Stimulated activated CD4-positive, alpha-beta T cell treated with anti-CD3 and anti-CD28 coated beads, TNF-alpha, amount 100 ng/mL, for 24 hours (primary cell): Measurements from ENCODE around the gene POFUT1.
"Not testable (repeated sequence)": the region's sequence is repeated elsewhere in the genome, so short reads cannot be mapped to it uniquely, and the experiment has no call there.

Source experiments
- DNase-seq, 3 experiments: peaks; one replicate each; pipeline ENCODE4 v3.0.0-alpha.2; 2020; ENCODE audit warnings: low read depth in 3 of 3

Gene POFUT1

GRCh38 chr20:32235331-32236047 lies 27.8 kb downstream of the POFUT1 start:
- no peak for DNase-seq

DNA sequence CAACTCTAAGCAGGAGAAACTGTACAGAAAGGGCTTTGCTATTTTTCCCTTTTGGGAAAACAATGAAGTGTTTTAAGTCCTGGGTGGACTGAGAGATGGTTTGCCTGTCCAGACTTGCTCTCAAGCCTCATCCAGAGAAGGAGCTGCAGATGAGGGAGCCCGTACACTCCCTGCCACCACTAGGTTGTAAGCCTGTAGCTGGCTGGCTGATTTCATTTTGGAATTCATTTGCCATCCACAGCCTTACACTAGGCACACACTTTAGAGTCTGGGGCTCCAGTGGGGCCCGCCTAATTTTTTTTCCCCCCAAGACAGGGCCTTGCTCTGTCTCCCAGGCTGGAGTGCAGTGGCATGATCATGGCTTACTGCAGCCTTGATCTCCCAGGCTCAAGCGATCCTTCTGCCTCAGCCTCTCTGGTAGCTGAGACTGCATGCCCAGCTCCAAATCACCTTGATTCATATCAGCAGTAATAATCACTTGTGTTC lies 28.4 kb downstream of the POFUT1 start:
- DNase-seq, result no peak

DNA sequence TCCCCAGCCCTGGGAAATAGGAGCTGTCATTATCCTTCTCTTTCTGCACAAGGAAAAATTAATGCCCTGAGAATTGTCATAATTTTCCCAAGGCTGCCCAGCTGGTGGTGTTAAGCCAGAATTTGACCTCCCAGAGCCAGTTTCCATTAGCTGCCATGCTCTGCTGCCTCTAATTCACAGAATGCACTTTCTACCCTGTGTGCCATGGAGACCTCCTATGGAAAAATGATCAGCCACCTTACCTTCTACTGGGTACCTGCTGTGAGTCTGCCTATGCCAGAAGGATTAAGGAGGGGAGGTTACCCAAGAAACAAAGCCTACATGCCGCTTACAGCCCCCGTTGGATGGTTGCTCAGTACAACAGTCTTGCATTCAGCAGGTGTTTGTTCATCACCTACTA lies 29.1 kb downstream of the POFUT1 start:
- no peak for DNase-seq

DNA sequence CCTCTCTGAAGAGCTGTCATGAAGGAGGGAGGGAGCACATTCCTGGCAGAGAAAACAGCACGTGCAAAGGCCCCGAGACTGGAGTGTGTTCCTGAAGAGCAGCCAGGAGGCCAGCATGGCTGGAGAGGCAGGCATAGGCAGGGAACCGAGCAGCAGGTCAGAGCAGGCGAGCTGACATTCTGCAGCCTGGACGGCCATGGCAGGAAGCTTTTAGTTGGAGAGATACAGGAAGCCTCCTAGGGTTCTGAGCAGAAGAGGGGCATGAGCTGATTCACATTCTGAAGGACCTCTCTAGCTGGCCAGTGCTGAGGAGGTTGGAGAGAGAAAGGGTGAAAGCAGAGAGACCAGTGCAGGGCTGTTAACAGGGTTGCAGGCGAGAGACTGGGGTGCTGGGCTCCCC lies 29.7 kb downstream of the POFUT1 start:
- DNase-seq, result no peak

DNA sequence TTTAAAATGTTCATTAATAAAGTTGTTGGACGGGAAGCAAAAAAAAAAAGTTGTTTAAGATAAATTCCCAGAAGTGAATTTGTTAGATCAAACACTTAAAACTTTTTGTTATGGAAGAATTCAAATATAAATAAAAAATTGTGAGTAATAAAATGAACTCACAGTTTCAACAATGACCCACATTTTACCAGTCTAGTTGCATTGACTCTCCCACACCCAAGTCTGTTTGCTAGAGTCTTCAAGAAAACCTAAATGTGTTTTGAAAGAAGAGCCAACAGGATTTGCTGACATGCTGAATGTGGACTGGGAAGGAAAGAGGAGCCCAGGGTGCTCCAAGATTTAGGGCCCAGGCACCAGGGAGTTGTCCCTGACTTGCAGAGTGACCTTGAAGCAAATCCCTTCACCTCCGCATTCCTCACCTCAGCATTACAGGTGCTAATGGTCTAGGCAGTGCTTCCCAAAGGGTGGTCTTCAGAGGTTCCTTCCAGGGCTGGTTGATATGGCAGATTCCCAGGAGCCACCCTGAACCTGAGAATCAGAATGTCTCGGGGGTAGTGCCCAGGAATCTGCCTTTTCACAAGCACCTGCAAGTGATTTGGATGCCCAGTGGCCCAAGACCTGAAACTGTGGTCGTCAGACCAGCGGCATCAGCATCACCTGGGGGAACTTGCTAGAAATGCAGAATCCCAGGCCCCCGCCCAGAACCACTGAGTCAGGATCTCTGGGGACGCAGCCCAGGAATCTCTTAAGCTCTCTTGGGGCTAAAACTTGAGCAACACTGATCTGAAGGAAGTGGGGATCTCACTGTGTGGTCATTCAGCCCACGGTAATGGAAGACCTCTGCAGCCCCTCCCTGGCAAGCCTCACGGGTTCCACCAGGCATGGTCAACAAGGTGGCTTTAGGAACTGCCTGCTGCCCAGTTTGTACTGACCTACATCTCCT lies 31.1 kb downstream of the POFUT1 start:
- DNase-seq, result no peak

GRCh38 chr20:32240205-32240604 lies 32.5 kb downstream of the POFUT1 start:
- no peak for DNase-seq

GRCh38 chr20:32241807-32242206 lies 34.1 kb downstream of the POFUT1 start:
- DNase-seq, result no peak

DNA sequence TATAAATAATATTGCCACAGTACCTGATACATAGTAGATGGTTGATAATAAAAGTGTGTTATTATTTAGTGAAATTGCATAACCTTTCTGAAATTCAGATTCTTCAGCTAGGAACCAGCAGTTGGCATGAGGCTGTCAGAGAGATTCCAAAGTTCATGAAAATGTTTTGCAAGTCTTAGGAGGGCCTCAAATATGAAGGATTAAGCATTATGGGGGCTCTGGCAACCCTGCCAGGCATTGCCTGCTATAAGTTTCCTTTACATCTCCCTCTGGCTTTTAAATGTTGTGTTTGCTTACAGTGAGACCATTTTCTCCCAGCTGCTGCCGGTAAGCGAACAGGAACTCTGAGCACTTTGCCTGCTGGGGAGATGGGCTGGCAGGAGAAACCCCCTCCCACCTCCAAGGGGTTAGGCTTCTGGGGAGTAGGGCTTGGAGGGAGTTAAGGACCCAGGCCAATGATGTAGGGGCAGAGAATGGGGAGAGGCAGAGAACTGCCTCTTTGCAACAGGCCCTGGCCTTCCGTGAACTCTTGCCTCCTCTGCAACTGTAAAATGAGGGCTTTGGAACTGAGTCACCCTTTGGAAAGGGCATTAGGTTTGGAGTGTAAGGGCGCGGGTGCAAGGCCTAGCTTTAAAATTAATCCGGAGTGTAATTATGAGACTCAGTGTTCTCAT lies 36.6 kb downstream of the POFUT1 start:
- DNase-seq, result no peak

- DNase-seq, result no peak
Observed at GRCh38 chr20:32244959-32245358, 37.3 kb downstream of the POFUT1 start.

DNA sequence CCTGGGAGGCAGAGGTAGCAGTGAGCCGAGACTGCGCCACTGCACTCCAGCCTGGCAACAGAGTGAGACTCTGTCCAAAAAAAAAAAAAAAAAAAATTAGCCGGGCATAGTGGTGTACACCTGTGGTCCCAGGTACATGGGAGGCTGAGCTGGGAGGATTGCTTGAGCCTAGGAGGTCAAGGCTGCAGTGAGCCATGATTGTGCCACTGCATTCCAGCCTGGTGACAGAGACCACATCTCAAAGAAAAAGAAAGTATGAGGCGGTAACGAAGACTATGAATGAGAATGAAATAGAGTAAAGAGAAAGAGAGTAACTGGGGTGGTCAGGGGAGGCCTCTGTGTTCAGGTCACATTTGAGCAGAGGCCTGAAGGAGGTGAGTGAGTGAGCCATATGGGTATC lies 38.5 kb downstream of the POFUT1 start:
- DNase-seq, result not testable (repeated sequence)

DNA sequence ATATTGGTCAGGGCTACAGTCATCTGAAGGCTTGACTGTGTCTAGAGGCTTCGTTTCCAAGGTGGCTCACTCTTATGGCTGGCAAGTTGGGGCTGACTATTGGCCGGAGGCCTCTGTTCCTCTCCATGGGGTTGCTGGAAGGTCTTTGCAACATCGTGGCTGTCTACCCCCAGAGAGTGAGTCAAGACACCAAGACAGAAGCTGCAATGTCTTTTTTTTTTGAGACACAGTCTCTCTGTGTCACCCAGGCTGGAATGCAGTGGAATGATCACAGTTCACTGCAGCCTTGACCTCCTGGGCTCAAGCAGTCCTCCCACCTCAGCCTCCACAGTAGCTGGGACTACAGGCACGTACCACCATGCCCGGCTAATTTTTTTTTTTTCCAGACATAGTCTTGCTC lies 40.4 kb downstream of the POFUT1 start:
- no peak for DNase-seq

DNA sequence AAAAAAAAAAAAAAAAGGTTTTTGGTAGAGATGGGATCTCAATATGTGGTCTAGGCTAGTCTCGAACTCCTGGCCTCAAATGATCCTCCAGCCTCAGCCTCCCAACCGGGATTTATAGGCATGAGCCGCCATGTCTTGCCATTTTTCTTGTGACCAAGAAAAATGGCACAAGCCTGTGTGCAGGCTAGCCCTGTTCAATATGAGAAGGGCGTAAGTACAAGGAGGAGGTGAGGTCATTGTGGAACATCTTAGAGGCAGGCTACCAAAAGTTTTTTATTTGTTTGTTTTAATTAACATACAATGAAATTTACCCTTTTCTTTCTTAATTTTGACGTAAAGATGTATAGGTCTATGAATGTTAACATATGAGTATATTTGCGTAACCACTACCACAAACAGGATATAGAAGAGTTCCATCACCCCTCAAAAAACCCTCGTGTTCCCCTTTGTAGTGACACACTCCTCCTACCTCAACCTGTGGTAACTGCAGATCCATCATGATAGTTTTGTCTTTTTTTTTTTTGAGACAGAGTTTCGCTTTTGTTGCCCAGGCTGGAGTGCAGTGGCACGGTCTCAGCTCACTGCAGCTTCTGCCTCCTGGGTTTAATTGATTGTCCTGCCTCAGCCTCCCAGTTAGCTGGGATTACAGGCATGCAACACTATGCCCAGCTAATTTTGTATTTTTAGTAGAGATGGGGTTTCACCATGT lies 41.5 kb downstream of the POFUT1 start:
- peak in 2 of 3 experiments; percentile 18 to 20 for DNase-seq

GRCh38 chr20:32251470-32251869 lies 43.8 kb downstream of the POFUT1 start:
- no peak for DNase-seq

DNA sequence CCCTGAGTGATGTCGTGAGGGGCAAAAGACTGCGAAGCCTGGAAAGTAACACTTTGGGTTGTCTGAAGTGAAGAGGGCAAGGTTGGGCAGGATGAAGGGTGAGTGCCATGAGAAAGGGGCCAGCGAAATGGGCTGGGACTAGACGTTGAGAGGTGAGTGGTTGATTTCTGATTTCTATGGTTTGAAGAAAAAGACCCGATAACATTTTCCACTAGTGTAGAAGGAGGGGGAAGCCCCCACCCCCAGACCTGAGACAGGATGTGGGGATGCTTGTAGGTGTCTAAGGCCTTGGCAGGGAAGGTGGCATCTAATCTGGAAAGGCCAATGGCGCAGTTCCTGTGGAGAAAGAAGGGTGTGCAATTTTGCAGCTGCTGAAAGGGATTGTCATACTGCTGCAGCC lies 44.5 kb downstream of the POFUT1 start:
- peak; percentile 68 to 90 (median 80) for DNase-seq

DNA sequence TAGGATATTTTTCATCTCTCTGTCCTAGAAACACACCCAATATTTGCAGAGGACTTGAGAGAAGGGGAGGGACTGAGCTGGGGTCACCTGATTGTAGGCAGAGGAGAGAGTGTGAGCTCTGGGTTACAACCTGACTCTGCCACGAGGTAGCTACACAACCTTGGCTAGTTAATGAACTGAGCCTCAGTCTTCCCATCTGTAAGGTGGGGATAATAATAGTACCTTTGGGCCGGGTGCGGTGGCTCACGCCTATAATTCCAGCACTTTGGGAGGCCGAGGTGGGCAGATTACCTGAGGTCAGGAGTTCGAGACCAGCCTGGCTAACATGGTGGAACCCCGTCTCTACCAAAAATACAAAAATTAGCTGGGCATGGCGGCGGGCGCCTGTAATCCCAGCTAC lies 53.3 kb downstream of the POFUT1 start:
- DNase-seq, result not testable (repeated sequence)

GRCh38 chr20:32261644-32262043 lies 54.0 kb downstream of the POFUT1 start:
- DNase-seq, result no peak

- DNase-seq, result no peak
Observed at GRCh38 chr20:32263398-32263954, 55.8 kb downstream of the POFUT1 start.

DNA sequence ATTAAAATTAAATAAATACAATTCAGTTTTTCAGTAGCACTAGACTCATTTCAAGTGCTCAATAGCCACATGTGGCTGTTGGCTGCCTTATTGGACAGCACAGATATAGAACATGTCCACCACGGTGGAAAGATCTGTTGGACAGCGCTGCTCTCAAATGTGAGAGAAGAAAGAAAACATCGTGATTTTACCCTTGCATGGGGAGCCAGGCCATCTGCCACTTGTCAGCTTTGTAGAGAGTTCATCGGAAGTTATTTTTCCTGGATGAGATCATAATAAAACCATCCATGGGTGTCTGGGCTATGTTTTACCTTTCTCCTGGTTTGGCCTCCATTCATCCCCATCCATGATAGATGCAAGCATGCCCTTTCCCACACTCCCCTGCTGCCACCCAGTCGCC lies 63.9 kb downstream of the POFUT1 start:
- no peak for DNase-seq

DNA sequence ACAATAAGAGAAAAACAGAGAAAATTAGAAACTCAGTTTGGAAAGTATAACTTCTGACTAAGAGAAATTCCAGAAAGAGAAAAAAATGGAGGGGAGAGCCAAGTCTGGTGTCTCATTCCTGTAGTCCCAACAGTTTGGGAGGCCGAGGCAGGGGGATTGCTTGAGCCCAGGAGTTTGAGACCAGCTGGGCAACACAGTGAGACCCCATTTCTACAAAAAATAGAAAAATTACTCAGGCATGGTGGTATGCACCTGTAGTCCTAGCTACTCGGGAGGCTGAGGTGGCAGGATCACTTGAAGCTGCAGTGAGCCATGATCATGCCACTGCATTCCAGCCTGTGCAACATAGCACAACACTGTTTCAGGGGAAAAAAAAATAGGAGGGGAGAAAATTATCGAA lies 66.7 kb downstream of the POFUT1 start:
- no peak for DNase-seq

- not testable (repeated sequence) for DNase-seq
Observed at GRCh38 chr20:32275163-32275562, 67.5 kb downstream of the POFUT1 start.
